ENCODE data around the gene GPR137. TPM values are rescaled to one million over a fixed set of nuclear protein-coding genes. Genes with fewer than 3 reads are reported as not detected.

GPR137 gene, protein sequence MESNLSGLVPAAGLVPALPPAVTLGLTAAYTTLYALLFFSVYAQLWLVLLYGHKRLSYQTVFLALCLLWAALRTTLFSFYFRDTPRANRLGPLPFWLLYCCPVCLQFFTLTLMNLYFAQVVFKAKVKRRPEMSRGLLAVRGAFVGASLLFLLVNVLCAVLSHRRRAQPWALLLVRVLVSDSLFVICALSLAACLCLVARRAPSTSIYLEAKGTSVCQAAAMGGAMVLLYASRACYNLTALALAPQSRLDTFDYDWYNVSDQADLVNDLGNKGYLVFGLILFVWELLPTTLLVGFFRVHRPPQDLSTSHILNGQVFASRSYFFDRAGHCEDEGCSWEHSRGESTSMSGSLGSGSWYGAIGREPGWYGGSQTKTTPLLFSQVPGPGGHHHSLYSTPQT
- 28.4 and 32.9 TPM in 2 replicates for total RNA-seq
- polyA plus RNA-seq (2012) = 101 TPM

DNA sequence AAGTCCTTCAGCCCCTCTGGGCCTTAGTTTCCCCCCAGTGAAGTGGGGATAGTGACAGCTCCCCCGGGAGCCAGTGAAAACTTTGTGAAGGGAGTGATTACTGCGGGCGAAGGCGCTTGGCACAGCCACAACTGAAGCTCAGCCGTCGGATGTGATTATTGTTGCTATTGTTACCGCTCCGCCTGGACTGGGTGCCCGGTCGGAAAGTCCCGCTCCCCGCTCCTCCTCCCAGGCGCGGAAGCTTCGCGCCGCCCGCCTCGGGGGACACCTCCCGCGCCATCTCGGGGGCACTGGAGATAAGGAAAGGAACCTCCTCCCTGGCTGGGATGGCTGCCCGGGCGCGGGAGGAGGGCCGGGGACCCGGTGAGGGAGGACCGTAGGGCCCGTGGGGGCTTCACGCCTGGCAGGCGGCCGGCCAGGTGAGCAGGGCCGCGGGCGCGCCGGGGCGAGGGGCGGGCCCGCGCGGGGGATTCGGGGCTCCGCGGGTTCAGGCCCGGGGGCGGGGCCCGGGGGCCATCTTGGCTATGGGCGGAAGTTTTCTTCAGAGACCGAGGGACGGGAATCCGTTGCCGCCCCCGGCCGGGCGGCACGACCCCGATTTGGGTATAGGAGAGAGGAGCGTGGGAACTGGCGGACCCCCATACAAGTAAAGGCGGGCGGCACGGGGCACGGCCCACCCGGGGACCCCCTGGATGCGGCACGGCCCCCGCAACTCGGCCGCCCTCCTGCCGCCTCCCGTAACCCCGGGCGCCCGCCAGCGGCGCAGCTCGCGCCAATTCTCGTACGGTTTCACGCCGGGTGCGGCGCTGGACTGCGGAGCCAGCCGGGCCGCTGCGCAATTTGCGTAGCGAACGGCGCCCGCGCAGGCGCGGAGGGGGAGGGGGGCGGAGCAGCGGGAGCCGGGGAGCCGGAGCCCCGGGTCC is at the start of gene GPR137:
GPR137 (plus strand) TSS at position 887 of the 923 bp plus-strand sequence. CDS start 677 bp downstream, outside the sequence.
- peak; percentile 73 for DNase-seq (ENCODE audit: low read depth)

DNA sequence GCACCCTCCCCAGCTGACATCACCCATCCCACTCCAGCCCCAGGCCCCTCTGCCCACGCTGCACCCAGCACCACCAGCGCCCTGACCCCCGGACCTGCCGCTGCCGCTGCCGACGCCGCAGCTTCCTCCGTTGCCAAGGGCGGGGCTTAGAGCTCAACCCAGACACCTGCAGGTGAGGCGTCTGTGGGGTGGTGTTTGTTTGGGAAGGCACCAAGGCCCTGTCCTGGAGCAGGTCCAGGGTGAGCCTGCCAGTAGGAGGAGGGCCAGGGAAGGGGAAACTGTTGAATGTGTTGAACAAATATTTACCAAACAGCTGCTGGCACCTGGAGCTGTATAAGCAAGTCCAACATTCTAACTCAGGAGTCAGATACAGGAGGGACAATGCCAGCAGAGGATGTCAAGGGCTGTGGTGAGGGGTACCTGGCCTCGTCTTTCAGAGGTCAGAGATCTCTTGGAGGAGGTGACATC is 48.1 kb upstream of the GPR137 start:
- DNase-seq (ENCODE audit: low read depth) = no peak

DNA sequence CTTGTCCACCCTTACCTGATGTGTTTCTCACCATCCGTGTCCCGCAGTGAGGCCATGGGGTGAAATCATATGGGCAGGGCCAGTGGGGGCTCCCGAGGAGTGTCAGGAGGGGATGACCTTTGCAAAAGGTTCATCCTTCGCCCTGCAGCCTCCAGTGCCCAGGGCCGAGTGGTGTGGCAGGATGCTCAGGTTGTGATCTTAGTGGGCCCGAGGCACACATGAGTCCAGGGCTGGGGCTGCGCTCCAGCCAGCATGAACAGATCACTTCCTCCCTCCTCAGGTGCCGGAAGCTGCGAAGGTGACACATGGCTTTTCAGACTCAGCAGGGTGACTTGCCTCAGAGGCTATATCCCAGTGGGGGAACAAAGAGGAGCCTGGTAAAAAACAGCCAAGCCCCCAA is 47.6 kb upstream of the GPR137 start:
- no peak for DNase-seq (ENCODE audit: low read depth)

DNA sequence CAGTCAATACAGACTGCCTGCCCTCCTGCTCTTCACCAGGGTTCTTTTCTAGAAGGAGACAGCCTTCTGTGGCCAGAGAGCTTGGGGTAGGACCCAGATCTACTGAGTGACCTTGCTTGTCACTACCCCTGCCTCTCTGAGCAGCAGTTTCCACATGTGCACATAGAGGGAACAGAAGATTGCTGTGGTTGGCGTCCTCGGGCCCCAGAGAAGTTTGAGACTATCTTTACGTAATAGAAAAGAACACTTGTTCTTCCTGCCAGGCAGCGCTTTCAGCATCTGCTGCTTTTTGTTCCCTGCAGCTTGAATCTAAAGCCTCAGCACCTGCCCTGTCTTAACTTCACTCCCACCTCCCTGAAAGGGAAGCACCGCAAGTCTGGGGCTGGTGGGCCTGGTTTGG is 46.6 kb upstream of the GPR137 start:
- no peak for DNase-seq (ENCODE audit: low read depth)

DNA sequence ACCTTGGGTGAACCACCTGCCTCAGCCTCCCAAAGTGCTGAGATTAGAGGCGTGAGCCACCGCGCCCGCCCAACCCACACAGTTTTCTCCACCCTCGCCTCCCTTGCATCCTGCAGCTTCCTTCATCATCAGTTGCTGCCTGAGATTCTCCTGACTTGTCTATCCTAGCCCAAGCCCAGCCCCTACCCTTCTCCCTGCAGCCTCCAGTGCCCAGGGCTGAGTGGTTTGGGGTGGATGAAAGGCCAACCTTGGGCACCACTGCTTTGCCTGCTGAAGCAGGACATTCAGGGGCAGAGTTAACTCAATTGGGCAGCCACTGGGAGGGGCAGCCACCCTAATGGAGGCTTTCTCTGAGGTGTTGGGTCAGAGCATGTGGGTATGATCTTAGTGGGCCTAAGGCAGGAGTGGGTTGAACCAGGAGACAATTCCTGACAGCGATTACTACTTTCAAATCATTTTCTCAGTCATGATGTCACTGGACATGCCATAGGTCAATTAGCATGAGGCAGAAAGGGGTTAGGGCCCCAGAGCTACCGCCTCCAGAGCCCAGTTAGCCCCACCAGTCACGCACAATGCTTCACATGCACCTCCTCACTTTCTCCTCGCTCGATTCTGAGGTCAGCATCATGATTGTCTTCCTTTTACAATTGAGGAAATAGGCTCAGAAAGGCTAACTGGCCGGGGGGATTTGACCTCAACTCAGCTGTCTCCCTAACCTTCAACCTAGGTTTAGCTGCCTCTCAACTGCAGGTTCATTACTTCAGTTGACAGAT is 45.8 kb upstream of the GPR137 start:
- no peak for DNase-seq (ENCODE audit: low read depth)

DNA sequence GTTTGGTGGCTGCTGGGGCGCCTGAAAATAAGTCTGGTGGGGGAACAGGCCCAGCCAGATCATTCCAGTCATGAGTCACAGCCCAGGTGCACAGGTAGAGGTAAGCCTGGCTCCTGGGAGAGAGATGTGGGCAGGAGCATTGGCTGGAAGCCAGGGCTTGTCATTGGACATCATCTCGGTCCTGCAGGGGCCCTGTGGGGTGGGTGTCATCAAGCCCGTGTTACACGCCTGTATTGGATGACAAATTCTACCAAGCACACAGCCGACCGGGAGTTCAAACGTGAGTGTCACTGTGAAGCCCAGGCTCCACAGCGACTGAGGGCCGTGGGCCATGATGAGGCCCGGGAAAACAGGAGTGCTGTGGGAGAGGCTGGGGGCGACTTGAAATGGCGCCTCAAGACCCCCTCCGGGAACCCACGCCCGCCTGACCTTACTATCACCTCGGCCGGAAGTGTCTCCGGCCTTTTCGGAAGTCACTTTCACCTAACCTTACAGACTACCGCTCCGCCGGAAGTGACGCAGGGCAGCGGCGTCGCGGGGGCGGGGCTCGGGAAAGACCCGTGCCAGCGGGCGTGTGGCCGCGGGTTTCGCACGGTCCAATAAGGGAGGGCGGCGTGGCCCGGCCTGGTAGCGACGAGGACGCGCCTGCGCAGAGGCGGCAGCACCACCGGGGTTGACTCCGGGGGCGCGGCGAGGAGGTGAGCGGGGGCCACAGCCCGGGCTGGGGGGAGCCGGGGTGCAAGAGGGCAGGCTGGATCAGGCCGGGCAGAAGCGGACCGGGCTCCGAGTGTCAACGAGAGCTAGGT is 45.0 kb upstream of the GPR137 start, which contains the start of gene FKBP2:
FKBP2 (plus strand) TSS at position 661 of the 806 bp plus-strand sequence. CDS start 1,293 bp downstream, outside the sequence.
- DNase-seq (ENCODE audit: low read depth) = peak; percentile 97

DNA sequence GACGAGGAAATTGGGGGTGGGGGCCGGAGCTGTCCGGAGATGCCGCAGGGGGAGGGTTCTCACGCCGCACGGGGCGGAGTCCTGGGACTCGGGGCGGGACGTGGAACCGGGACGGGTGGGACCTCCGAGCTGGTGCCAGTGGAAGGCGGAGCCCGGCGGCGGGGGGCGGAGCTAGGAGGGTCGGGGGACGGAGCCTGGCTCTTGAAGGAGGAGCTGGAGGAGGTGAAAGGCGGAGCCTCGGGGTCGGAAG is 44.5 kb upstream of the GPR137 start:
- peak; percentile 99 for DNase-seq (ENCODE audit: low read depth)

DNA sequence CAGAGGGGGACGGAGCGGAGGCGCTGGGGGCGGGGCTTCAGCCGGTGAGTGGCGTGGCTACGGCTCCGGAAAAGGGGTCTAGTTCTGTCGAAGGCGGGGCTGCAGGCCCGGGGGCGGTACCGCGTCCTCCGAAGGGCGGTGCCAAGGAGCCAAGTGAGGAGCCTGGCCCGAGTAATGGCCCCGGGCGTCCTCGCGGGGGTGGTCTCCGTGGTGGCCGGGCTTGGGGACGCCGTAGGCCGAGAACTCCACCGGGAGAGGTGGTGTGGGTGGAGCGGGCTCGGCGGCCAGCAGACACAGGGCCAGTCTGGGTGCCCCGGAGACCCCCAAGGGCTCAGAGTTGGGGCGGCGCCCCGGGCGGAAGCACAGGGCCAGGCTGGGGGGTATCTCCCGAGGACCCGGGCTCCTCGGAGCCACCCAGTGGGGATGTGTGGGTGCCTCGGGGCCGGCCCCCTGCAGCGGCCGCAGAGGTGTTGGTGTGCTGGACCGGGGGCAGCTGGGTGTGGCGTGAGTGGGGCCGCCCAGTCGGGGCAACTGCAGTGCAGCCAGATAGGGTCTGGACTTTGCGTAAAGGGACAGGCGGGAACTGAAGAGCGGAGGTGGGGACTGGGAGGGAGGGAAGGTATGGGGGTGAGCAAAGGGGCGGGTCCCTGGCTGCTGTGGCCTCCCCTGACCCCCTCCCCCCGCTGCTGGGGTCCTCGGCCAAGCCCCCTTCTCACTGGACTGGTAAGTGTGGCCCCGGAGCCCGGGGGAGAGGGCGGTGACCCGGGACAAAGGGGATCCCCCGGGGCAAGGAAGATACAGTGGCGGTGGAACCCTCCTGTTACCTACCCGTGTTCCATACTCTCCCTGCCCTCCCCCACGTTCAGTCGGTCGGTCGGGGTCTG is 43.9 kb upstream of the GPR137 start:
- peak; percentile 58 for DNase-seq (ENCODE audit: low read depth)

DNA sequence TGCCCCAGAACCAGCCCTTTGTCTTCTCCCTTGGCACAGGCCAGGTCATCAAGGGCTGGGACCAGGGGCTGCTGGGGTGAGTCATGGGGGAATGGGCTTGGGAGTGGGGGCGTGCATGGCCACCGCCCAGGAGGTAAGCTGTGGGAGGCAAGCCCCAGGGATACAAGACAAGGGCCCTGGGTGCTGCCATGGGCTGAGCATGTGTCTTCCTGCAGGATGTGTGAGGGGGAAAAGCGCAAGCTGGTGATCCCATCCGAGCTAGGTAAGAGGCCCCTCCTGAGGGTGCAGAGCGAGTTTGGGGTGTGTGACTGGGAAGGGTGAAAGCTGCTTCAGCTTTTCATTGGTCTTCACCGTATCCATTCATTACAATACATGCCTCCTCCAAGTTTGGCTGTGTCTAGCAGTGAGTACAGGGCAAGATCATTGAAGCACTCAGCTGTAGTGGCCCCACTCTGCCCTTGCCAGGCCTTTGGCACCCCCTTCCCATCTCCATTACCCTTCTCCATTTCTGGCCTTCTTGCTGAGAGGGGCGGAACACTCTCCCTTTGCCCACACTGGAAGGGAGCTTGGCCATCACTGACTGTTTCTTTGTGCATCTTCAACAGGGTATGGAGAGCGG is 42.3 kb upstream of the GPR137 start:
- no peak for DNase-seq (ENCODE audit: low read depth)

DNA sequence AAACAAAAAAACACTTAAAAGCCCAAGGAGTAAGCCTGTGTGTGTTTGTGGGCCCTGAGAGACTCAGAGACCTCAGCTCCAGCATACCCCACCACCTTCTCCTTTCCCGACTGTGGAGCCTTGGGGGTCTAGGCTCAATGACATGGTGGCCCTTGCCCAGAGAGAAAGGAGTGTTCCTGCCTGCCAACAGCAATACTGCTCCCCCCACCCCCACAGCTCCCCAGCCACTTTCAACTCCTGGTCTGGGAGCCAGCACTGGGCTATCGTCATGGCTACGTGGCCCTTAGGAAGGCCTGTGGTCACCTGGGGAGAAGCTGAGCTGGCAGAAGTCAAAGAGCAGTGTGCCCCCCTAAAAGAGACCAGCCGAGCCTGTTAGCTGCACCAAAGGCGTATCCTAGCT is 41.5 kb upstream of the GPR137 start:
- peak; percentile 53 for DNase-seq (ENCODE audit: low read depth)

DNA sequence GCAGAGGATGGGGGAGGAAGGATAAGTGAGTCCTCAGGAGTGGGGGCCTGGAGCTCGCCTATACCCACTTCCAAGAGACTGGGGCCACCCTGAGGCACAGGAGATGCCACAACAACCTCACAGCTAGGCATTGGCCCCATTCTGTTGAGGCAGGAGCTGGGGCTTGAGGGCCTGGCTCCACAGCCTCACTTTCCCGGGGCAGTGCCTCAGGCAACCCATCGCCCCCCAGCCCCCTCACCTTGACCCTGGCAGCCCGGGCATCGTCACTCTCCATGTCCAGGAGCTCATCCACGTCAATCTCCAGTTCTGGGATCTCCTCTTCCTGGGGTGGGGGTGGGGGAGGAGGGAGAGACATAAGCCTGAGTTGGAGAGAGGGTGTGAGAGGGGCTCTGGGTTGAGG is 40.7 kb upstream of the GPR137 start:
- peak; percentile 34 for DNase-seq (ENCODE audit: low read depth)

DNA sequence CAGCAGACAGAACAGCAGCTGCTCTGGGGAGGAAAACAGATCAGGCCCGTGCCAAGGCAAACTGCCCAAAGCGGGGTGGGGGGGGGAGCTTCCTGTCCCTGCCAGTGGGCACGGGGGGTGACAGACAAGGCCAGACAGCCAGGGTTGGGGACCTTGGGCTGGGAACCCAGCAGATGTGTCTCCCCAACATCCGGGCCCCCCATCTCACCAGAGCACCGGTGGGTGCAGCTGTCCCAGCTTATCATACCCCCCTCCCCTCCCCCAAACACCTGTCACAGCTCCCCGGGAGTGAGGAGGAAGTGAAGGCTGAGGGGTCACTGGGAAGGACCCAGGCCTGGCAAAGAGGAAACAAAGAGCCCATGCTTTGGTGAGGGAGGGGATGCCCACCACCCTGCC is 40.2 kb upstream of the GPR137 start:
- DNase-seq (ENCODE audit: low read depth) = peak; percentile 97

DNA sequence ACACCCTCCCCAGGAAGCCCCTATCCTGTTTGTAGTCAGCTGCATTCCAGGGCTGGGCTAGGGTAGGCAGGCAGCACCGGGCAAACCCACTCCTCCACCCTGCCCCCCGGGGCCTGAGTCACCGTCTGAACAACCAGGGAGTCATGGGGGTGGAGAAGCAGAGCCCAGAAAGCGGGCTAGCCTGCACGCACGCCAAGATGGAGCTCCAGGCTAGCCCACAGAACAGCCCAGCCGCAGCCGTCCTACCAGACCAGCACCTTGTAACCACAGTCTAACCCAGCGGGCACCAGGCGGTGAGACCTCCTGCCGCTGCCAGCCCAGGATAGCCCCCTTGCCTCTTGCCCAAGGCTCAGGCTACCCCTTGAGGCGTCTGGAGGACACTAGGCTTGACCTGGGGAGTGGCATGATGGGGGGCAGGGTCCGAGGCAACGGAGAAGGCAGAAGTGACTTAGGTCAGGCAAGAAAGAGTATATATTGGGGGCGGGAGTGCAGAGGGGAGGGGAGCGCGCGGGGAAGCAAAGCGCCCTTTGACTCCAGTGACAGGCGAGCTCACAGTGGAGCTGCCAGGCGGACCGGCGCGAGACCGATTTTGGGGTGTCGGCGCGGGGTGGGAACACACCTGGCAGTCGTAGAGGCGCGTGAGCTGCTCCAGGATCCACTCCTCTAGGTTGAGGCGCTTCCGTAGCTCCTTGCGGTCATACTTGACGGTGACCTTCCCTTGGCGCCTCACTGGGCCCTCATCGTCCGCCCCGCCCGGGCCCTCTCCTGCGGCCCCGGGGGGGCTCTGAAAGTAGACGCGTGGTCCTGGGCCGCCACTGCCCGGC is 39.6 kb upstream of the GPR137 start:
- peak; percentile 99 for DNase-seq (ENCODE audit: low read depth)

DNA sequence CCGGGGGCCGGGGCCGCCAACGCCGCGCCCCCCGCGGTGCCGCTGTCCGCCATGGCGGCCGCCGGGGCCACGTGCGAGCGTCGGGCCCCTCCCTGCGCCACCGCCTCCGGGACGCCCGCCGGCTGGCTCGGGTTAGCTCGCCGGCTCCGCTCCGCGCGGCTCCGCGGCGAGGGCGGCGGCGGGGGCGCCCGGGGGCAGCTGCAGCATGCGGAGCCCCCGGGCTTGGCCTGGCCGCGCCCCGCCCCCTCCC is 39.1 kb upstream of the GPR137 start:
- peak; percentile 41 for DNase-seq (ENCODE audit: low read depth)

DNA sequence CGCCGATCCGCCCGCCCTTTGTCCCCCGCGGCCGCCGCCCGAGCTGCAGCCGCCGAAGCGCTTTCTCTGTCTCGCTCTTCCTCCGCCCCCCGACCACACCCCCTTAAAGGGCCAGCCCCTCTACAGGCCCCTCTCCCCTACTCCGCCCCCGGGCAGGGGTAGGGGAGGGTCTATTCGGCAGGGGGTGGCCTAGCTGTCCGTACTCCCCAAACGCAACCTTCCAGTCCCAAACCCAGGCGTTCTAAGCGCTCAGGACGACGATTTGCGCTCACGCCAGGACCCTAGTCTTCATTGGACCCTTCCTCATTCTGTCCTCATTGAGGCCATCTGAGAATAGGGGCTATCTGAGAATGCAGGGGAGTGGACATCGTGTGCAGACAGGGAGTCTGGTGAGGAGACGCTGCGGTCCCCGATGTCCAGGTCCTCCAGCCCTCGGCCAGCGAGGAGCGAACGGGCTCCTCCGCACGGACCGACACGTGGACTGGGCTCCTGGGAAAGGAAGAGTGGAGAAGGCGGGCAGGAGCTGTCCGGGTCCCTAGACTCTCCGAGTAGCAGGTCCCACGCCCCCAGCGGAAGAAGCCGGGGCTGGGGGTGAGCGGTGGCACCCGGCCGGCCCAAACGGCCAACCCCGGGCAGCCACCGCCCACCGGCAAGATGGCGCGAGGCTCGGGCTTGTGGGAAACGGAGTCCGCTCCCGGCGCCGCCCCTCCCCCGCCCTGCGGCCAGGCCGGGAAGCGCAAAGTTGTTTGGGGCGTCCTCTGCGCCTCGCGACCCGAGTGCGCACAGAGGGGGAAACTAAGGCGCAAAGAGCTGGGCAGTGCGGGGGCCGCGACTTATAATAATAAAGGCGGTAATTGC is 38.5 kb upstream of the GPR137 start, which contains the start of gene PPP1R14B:
PPP1R14B (minus strand) TSS at position 73 of the 858 bp plus-strand sequence. CDS start 270 bp downstream, outside the sequence.
- peak; percentile 93 for DNase-seq (ENCODE audit: low read depth)

DNA sequence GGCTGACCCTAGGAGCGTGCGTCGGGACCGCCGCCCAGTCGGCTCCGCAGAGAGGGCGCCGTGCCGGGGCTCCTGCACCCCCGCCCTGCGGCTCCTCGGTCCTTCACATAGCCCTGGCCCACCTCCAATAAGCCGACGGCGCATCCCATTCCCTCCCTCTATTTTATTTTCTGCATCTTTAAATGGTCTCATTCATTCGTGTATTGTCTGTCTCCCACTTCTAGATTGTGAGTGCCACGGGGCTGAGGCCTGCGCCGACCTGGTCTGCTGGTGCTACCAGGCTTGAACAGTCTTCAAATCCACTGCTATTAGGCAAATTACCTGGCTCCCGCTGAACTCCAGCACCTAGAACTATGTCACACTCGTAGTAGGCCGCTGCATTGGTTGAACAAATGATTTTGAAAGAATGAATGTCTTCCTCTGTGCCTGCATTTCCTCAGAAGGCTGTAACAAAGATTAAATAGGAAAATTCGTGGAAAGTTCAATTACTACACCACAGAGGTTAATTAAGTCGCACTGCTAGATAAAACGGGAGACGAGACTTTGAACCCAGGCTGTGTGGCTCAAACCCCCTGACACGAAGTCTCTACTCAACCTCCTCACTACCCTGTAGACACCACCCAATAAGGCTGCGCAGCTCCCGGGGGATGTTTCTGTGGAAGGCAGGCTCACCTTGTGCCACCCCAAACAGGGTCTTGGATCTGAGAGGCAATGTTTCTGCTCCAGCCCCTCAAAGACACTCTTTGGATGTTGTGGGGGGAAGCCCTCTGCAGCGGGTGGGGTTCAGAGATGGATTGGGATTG is 37.7 kb upstream of the GPR137 start:
- no peak for DNase-seq (ENCODE audit: low read depth)
